Transverse colon (tissue), 4 donors: Measurements from ENCODE around the gene KRT3.

Experiments
- POLR2A ChIP-seq: fragments of 450-650 bp; IDR thresholded peaks from one replicate; pipeline ENCODE4 v1.6.1; 2016; ENCODE audit warnings: antibody characterized with exemption, mild to moderate bottlenecking, moderate library complexity
- POLR2AphosphoS5 ChIP-seq, 3 donors: sonication (generic); formaldehyde crosslinking; IDR thresholded peaks; one replicate each; pipeline ENCODE4 v1.6.1; 2016; ENCODE audit warnings: antibody characterized with exemption in 3 of 3
- TF ChIP-seq, protein P1 (sequence below), 5 experiments: fragments of 200-600 bp in 3 of 5; fragments of 450-650 bp in 2 of 5; sonication (generic) in 3 of 5; IDR thresholded peaks; 1 replicate in 2 of 5; 2 replicates in 3 of 5; pipeline ENCODE4 v1.5.1; 2016 to 2017; ENCODE audit warnings: antibody characterized with exemption in 5 of 5, inconsistent platforms in 3 of 5, mild to moderate bottlenecking in 2 of 5, moderate library complexity in 1 of 5

DNA sequence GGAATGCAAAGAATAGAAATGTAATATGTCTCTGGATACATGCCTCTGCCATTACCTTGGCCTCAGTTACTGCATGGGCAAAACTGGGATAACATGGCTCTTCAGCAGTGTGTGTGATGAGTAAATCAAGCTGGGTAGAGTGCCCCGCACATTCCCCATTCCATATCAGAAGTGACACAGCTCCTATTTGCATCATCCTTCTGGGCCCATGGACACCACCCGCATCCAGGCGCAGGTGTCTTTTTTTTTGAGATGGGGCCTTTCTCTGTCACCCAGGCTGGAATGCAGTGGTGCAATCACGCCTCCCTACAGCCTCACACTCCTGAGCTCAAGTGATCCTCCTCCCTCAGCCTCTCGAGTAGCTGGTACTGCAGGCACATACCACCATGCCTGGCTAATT is 50.4 kb downstream of the KRT3 start:
- TF ChIP-seq, protein P1, sequence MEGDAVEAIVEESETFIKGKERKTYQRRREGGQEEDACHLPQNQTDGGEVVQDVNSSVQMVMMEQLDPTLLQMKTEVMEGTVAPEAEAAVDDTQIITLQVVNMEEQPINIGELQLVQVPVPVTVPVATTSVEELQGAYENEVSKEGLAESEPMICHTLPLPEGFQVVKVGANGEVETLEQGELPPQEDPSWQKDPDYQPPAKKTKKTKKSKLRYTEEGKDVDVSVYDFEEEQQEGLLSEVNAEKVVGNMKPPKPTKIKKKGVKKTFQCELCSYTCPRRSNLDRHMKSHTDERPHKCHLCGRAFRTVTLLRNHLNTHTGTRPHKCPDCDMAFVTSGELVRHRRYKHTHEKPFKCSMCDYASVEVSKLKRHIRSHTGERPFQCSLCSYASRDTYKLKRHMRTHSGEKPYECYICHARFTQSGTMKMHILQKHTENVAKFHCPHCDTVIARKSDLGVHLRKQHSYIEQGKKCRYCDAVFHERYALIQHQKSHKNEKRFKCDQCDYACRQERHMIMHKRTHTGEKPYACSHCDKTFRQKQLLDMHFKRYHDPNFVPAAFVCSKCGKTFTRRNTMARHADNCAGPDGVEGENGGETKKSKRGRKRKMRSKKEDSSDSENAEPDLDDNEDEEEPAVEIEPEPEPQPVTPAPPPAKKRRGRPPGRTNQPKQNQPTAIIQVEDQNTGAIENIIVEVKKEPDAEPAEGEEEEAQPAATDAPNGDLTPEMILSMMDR (IDR thresholded peaks at IDR 0.05) = no peak
- TF ChIP-seq POLR2AphosphoS5 (IDR thresholded peaks at IDR 0.05) (no peak), POLR2A (no peak)
